Astrocyte of the spinal cord (primary cell): ENCODE measurements around the gene C20orf141.

ENCODE experiments used
- DNase-seq: peaks from one replicate; pipeline ENCODE4 v3.0.0; 2011; ENCODE audit warnings: low read depth, low spot score
- H3K4me3 ChIP-seq: 2 replicates; pipeline ENCODE4 v1.5.1; 2011; ENCODE audit warnings: low read depth, mild to moderate bottlenecking, low read length, moderate library complexity
- in situ Hi-C: cut with HindIII; loops from 2 replicates; pipeline ENCODE4 v1.10.0; 2017; ENCODE audit warnings: low sequenced_read_pairs
- TF ChIP-seq, protein P1 (sequence below): IDR thresholded peaks from 2 replicates; pipeline ENCODE4 v1.5.1; 2012; ENCODE audit warnings: low read depth, mild to moderate bottlenecking, low read length, inconsistent platforms

The C20orf141 gene

DNA sequence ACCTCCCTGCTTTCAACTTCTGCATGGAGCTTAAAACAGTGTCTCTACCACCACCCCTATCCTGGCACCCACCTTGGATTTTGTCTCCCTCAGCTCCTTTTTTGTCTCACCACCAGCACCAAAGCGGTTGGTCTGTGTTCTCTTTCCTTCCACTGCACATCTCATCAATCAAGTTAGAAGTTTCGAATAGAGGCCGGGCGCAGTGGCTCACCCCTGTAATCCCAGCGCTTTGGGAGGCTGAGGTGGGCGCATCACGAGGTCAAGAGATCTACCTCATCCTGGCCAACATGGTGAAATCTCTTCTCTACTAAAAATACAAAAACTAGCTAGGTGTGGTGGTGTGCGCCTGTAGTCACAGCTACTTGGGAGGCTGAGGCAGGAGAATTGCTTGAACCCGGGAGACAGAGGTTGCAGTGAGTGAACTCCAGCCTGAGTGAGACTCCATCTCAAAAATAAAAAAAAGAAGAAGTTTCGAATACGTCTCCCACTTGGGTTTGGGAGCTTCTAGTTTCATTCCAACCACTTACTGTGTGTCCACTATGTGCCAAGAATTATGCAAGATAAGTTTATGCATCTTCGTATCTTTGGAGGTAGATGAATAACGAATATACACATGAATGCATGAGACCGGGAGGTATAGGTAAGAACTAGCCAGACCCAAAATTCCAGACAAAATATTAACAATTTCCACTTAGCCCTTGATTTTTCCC, 19.8 kb downstream of the C20orf141 start:
- TF ChIP-seq, protein P1, sequence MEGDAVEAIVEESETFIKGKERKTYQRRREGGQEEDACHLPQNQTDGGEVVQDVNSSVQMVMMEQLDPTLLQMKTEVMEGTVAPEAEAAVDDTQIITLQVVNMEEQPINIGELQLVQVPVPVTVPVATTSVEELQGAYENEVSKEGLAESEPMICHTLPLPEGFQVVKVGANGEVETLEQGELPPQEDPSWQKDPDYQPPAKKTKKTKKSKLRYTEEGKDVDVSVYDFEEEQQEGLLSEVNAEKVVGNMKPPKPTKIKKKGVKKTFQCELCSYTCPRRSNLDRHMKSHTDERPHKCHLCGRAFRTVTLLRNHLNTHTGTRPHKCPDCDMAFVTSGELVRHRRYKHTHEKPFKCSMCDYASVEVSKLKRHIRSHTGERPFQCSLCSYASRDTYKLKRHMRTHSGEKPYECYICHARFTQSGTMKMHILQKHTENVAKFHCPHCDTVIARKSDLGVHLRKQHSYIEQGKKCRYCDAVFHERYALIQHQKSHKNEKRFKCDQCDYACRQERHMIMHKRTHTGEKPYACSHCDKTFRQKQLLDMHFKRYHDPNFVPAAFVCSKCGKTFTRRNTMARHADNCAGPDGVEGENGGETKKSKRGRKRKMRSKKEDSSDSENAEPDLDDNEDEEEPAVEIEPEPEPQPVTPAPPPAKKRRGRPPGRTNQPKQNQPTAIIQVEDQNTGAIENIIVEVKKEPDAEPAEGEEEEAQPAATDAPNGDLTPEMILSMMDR, result no peak
- no peak for DNase-seq
- in situ Hi-C loops, result no loop called here
- no peak overlapping the region for H3K4me3 ChIP-seq

DNA sequence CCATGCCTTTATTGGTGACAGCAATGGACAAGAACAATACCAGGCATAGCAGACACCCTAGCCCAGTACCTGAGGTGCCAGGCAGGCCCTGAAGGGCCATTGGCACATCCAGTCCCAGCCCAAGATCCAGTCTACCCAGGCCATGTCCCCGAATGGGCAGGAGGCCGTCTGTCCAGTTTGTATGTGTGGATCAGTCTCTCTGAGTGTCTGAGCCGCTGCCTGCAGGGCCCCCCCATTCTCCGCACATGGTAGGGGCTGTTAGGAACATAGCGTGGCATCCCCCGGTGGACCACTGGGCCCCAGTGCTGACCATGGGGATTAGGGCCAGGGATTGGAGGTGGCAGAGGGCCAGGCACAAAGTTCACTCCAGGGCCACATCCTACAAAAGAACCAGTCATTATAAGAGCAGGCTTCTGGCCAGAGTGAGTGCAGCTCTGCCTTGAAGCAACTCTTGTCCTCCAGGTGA, 20.6 kb downstream of the C20orf141 start:
- TF ChIP-seq, protein P1, result no peak
- H3K4me3 ChIP-seq, result no peak overlapping the region
- in situ Hi-C loops, result no loop called here
- no peak for DNase-seq

DNA sequence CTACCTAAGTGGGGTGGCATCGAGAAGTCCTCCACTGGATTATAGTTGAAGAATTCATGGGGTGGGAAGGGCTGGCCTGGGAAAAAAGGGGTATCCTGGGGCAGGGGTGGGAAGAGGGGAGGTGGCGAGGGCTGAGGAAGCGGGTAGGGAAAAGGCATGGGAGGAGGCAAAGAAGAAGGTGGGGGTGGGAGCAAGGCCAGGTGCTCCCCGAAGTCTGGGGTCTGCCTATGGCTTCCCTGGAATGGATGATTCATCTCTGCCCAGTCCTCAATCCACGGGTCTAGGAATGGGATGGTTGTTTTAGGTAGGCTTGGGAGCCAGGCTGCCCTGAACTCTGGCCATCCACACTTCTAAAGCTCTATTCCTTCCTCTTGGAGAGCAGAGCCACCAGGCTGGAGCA, 21.2 kb downstream of the C20orf141 start:
- no peak overlapping the region for H3K4me3 ChIP-seq
- DNase-seq, result no peak
- TF ChIP-seq, protein P1, result no peak
- in situ Hi-C loops, result no loop called here

DNA sequence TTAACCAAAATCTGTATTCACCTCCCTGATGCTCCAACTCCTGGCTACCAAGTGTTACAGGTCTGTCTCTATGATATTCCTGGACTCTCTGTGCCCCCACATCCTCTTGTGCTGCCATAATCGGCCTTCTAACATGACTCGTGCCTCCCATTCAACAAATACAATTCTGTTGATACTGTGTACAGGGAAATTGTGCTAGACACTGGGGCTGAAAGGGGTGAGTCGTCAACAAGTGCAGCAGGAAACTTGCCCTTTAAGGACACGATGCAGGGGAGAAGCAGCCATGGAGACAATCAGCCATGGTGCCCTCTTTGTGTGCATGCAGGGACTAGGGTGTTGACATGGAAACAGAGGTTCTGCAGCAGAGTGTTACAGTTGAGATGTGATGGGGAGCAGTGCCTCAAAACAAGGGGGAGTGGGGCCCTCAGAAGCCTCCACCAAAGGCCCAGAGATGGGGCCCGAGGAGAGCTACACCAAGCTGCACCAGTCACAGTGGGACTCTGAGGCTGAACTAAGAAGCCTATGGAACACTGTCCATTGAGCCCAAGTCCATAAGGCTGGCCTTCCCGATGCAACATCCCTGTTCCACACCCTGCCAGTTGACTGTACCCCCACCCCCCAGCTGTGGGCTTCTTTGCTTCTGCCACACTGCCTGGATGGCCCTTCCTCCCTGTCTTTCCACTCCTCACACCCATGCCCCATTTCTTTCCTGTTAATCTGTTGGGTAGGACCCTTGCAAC, 22.6 kb downstream of the C20orf141 start:
- in situ Hi-C loops, result no loop called here
- TF ChIP-seq, protein P1, result no peak
- no peak overlapping the region for H3K4me3 ChIP-seq
- no peak for DNase-seq

DNA sequence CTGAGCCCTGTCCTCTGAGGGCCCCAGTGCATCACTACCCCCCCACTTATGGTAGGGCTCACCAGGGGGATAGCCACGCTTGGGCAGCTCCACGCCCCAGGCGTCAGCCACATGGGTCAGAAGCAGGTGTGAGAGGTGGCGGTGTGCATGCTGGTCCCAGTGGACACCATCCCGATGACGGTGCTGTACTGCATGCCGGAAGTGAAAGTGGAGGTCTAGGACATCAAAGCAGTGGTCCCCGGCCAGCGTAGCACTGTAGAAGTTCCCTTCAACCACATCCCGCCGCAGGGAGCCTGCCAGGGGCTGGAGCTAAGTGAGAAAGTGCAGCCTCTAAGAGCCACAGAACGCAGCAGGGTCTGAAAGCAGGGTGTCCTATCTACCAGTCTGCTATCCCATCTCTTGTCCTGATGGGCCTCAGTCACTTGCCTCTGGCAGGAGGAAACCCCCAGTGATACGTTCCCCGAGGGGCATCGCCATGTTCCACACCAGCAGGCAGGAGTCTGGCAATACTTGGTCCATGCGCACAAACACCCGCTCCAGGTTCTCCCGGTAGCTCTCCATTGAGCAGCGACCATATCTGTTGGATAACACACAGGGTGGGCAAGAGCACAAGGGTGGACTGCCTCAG, 23.5 kb downstream of the C20orf141 start:
- in situ Hi-C loops, result no loop called here
- no peak for DNase-seq
- TF ChIP-seq, protein P1, result no peak
- no peak overlapping the region for H3K4me3 ChIP-seq

DNA sequence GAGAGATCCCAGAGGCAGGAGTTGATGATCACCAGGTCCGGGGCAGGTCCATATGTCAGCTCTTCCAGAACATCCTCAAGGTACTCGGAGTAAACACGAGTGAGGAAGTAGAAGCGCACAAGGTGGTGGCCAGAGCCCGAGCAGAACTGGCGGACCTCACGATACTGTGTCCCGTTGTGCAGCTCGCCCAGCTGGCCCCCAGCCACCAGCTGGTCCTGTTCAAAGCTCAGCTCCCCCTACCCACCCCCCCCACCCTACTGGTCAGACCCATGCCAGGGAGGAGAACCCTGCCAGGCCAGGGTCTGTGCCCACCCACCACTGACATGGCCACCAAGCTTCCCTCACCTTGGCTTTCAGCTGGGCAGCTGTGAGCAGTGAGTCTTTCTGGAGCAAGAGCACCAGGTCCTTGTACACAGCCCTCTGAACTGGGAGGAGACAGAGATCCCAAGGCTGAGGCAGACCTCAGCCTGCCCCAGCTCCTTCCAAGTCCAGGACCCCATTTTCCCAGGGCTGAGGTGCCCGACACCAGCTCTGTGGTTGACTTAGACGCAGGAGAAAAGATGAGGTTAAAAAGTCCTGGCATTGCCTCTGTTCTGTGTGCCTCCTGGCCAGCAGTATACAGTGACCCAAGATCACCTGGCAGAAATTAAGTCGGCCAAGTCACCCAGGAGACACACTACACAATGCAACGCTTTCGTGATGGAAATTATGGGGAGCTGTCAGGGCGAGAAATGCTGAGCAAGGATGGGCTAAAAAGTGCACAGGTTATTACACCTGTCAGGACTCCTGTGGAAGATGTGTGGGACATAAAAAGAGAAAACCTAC, 24.3 kb downstream of the C20orf141 start:
- in situ Hi-C loops, result no loop called here
- no peak overlapping the region for H3K4me3 ChIP-seq
- TF ChIP-seq, protein P1, result no peak
- no peak for DNase-seq
